ENCODE data around the gene KBTBD3. TPM values are rescaled to one million over a fixed set of nuclear protein-coding genes. Genes with fewer than 3 reads are reported as not detected.
"Not testable (repeated sequence)": the region's sequence is repeated elsewhere in the genome, so short reads cannot be mapped to it uniquely, and the experiment has no call there.

The KBTBD3 gene
- polyA plus RNA-seq, 3 donors, result 10.2 to 14.3 (median 11.3) TPM

DNA sequence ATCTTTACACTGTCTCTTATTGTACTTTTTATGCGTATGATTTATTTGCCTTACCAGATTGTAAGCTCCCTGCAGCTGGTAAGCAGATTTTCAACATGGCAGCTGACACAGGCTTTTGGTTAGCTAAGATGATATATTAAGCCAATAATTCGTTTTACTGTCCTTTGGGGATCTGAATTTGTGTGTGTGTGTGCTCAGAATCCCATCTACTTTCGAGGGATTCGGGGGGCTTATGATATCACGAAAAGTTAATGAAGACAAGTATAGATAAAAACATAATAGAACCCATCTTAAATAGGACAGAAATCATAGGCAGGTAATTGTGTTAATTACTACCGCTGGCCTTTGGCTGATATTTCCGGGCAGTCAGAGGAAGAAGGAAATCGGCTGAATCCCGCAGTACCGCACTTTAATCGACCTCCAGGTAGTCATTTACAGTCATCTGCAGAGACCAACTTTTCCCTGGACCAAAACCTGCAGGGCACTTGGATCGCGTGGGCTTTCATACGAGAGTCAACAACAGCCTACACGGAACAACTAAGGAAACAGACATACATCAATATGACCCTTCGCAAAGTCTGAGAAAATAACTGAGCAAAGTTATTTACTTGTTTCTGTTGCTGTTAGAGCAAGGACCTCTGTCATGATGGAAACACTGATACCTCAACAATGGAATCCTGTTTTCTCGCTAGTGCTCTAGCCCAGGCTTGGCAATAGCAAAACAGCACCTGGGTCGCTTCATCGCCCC lies 802 bp downstream of the KBTBD3 start:
- DNase-seq (ENCODE audit: extremely low read depth in 1 of 11, low read depth in 9 of 11, low spot score in 4 of 11), result peak in 5 of 11 donors; percentile 3 to 64 (median 15)

DNA sequence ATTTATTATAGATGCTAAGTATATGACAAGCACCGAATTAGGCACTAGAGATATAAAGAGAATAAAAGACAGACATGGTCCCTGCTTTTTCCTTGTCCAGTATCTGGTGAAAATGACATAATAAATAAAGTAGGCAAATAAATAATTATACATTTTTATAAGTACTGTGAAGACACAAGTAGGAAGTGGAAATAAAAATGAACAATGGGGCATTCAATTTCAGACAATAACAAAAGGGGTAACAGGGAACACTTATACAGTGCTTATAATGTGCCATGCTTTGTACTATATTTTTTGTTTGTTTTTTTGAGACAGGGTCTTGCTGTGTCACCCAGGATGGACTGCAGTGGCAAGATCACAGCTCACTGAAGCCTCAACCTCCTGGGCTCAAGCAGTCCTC lies 4.3 kb downstream of the KBTBD3 start:
- no peak for DNase-seq (ENCODE audit: extremely low read depth in 1 of 11, low read depth in 9 of 11, low spot score in 4 of 11)

DNA sequence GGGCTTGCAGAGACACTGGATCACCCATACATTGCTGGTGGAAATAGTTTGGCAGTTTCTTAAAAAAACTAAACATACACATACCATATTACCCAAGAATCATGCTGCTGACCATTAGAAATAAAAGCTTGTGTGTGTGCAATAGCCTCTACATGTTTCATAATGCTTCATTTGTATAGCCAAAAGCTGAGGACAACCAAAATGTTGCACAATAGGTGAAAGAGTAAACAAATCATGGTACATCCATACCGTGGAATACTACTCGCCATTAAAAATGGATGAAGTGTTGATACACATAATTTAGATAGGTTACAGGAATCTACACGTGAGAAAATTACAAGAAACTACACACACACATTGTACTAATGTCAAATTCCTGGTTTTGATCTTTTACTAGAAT lies 6.5 kb downstream of the KBTBD3 start:
- DNase-seq (ENCODE audit: extremely low read depth in 1 of 11, low read depth in 9 of 11, low spot score in 4 of 11), result no peak

DNA sequence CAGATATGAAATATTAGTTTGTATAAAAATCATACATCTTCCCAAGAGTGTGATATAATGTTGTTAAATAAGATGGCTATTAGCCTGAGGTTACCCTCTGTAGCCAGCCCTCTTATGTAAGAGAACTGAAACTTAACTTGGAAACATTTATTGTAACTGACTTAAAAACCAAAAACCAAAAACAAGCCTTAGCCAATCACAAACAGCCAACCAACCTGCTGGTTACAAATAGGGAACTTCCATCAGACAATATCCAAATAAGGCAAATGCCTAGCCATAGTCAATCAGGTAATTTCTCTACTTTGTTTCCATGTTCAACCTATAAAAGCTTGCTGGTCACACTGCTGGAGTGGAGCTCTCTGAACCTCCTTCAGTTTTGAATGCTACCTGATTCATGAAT lies 14.1 kb downstream of the KBTBD3 start:
- no peak for DNase-seq (ENCODE audit: extremely low read depth in 1 of 11, low read depth in 9 of 11, low spot score in 4 of 11)

DNA sequence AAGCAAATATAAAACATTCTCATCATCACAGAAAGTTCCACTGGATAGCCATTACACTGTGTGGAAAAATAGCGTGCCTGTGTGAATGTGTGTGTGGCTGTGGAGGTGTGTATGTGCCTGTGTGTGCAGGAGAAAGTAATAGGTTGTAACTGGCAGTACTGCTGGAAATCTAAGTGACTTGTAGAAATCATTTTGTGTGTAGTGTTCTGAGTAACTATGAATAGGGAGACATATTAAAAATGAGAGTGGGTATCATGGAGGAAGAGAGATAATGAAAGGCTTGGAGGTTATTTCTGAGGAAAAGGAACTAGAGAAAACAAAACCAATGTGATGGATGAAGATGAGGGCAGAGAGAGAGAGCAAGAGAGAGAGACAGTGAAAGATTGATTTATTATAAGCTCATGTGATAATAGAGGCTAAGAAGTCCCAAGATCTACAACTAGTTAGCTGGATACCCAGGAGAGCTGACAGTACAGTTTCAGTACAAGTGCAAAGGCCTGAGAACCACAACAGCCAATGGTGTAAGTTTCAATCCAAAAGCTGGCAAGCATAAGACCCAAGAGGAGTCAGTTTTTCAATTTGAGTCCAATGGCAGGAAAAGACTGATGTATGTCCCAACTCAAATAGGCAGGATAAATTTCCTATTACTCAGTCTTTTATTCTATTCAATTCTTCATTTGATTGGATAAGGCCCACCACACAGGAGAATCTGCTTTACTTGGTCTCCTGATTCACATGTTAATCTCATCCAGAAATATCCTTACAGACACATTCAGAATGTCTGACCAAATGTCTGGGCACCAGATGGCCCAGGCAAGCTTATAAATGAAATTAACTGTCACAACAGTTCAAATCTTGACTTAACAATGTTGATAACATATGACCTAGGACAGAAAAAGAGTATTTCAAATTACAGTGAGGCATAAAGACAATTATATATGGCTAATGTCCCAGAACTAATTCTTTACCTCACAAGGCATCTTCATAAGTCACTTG lies 14.9 kb downstream of the KBTBD3 start:
- no peak for DNase-seq (ENCODE audit: extremely low read depth in 1 of 11, low read depth in 9 of 11, low spot score in 4 of 11)

DNA sequence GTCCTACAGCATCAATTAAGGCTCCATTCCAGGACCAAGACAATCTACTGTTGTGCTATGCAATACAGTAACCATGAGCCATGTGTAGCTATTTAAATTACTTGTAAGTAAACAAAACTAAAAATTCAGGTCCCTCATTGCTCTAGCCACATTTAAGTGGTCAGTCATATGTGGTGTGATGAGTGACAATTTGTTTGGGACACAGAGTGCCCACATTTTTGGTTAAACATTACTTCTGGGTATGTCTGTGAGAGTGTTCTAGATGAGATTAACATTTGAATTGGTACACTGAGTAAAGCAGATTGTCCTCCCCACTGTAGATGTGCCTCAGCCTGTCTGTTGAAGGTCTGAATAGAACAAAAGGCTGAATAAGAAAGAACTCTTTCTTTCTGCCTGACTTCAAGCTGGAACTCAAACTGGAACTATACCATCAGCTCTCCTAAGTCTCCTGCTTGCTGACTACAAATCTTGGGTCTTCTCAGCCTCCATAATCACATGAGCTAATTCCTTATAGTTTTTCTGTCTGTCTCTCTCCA lies 15.8 kb downstream of the KBTBD3 start:
- DNase-seq (ENCODE audit: extremely low read depth in 1 of 11, low read depth in 9 of 11, low spot score in 4 of 11), result no peak

DNA sequence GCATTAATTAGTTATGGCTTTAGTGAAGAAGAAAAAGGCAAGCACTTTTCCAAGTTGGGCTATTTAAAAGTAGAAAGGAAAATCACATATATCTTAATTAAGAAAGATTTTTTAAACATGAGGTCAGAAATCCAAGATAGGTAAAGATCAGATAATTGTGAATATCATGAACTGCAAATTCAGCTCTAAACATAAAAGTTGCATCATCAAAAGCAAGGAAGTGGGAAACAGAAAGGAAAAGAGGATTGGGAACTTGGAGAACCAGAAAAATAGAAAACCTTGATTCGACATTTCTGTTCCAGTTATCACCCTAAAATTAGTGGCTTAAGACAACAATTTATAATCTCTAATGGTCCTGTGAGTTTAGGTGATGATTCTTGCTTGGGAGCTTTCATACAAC lies 17.5 kb downstream of the KBTBD3 start:
- no peak for DNase-seq (ENCODE audit: extremely low read depth in 1 of 11, low read depth in 9 of 11, low spot score in 4 of 11)

DNA sequence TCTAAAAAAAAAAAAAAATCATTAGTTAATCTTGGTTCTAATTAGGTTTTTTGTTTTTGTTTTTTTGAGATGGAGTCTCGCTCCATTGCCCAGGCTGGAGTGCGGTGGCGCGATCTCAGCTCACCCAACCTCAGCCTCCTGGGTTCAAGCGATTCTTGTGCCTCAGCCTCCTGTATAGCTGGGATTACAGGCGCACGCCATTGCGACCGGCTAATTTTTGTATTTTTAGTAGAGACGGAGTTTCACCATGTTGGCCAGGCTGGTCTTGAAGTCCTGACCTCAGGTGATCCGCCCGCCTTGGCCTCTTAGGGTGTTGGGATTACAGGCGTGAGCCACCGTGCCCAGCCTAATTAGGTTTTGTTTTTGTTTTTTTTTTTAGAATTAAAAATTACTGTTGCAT lies 18.8 kb downstream of the KBTBD3 start:
- DNase-seq (ENCODE audit: extremely low read depth in 1 of 11, low read depth in 9 of 11, low spot score in 4 of 11), result not testable (repeated sequence)

DNA sequence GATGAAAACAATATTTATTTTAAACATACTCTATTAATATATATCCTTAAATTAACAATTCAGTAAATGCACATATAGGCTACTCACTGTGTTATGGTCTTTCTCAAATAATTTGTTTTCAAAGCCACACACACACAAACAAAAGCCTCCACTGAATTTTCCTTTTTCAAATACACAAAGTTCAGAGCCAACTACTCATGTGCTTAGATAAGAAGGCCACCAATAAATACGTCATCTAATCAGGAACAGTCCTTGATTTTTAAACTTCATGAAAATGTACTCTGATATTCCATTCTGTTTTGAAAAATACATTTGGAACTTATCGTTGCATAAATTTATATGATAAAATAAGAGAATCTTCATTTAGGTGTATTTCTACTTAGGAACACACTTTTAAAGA lies 26.0 kb downstream of the KBTBD3 start:
- no peak for DNase-seq (ENCODE audit: extremely low read depth in 1 of 11, low read depth in 9 of 11, low spot score in 4 of 11)

DNA sequence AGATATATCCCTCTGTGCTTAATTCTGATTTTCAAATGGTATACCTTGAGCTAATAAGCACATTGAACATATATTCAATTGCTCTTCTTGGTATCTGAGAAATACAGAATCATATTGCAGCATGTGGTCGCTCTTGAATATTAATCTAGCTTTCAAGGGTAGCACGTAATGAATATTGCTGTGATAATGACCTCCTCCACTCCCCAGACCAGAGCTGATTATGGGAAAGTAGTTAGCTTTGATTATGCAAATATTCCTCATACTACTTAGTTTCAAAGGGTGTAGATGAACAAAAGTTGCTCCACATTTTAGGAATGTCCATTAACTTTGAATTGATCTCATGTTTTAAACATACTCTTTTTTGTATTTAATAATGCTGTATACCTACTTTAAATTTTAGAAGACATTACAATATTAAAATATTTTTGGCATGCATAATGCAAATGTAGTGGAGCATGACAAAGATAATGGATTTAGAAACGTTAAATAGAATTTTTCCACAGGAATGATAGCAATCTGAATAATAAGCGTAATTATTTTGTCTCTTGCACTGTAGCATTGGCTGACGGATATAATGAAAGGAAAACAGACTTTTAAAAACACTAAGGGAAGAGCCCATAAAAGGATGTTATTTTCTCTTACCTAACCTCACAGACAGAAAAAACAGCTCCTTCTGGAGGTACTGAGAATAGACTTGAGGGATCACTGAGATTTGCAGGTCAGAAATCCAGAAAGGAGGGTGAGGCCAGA lies 27.2 kb downstream of the KBTBD3 start:
- no peak for DNase-seq (ENCODE audit: extremely low read depth in 1 of 11, low read depth in 9 of 11, low spot score in 4 of 11)

DNA sequence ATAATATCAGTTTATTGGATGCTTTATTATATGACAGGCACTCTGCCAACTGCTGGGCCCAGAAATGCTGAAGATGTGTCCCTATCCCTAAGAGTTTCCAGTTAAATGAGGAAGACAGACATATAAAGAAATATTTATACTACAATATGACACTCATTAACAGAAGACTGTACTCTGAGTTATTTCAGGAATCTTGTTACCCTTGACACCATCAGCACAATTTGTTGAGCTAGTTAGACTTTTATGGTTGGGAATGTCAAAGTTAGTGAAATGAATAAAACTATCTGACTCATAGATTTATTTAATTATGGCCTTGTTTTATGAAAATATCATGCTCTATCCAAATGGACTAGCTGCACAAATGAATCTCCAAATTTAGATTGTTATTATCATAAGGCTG lies 29.5 kb downstream of the KBTBD3 start:
- DNase-seq (ENCODE audit: extremely low read depth in 1 of 11, low read depth in 9 of 11, low spot score in 4 of 11), result peak in 1 of 11 donors; percentile 9

DNA sequence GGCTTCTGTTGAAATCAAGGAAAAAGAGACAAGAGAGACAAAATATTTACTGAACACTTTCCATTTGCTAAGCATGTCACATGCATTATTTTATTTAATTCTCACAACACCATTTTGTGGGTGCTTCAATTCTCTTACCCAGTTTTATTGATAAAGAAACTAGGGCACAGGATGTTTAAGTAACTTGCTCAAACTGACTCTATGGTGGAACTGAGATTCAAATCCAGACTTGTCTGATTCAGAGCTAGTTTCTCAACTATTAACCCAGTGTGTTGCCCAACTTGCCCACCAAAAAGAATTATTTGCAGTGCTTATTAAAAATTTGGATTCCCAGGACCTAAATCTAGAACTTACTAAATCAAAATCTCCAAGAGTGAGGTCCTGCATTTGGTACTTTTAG lies 33.6 kb downstream of the KBTBD3 start:
- DNase-seq (ENCODE audit: extremely low read depth in 1 of 11, low read depth in 9 of 11, low spot score in 4 of 11), result no peak

DNA sequence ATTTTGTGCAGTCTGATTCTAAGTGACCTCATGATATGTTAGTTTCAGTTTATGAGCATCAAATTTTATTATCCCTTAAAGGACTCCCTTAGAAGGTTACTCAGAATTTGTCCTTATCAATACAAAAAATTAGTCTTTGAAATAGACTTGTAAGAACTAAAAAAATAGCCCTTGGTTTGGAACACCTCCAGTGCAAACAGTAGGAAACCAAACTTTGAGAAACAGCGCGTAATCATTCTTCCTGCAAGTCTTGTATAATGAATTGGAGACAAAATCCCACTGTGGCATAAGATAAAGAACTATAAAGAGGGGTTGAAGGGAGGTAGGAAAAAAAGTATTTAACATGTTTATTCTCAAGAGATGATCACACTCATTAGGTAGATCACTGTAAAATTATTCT lies 44.3 kb downstream of the KBTBD3 start:
- no peak for DNase-seq (ENCODE audit: extremely low read depth in 1 of 11, low read depth in 9 of 11, low spot score in 4 of 11)

DNA sequence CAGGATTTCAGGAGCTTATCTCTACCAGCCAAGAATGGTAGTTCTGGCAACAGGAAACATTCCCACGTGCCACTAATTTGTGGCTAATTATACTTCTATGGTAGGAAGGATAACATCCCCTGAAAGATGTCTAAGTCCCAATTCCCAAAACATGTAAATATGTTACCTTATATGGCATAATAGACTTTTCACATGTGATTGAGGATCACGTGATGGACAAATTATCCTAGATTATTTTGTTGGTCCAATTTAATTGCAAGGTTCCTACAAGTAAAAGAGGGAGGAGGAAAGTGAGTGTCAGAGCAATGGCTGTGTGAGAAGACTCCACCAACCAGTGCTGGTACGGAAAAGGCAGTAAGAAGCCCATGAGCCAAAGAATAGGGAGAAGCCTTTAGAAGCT lies 45.2 kb downstream of the KBTBD3 start:
- no peak for DNase-seq (ENCODE audit: extremely low read depth in 1 of 11, low read depth in 9 of 11, low spot score in 4 of 11)

DNA sequence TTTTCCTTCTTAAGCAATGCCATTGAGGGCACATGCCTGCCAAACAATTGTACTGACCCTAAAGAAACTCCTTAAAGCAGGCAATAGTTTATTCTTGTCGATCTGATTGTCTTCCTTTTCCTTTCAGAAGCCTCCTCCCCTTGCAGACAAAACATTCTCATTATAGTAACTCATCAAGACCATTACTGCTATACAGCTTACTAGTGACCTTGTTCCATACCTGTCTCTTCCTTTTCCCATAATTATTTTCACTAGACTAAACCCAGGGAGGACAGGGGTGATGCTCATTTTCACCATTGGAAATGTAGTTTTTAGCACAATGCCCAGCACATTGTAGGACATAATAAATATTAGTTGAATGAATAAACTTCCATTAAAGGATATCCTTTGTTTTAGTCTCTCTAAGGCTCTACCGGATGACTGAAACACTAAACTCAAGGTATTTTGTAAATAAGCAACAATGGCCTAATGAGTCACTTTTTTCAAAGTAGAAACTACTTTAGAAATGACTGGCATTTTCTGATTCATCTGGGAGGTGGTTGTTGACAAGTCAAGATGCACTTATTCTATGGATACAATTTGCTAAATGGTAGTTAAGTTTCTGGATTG lies 45.8 kb downstream of the KBTBD3 start:
- DNase-seq (ENCODE audit: extremely low read depth in 1 of 11, low read depth in 9 of 11, low spot score in 4 of 11), result no peak

DNA sequence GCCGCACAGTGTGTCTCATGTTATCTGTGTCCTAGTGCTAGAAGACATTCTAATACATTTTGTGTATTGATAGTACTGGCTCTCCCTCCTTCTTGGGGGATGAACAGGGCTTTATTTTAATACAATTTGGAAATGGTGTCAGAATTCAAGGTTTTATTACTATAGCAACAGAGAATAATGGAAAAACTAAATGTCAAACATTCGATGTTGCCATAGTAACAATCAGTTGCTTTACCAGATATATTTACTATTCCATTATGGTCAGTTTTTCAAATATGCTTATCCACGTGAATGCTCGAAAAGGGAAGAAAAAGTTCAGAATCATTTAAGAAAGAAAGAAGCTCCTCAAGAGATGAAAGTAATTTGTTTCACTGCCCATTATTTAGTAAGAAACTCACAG lies 46.5 kb downstream of the KBTBD3 start:
- no peak for DNase-seq (ENCODE audit: extremely low read depth in 1 of 11, low read depth in 9 of 11, low spot score in 4 of 11)

DNA sequence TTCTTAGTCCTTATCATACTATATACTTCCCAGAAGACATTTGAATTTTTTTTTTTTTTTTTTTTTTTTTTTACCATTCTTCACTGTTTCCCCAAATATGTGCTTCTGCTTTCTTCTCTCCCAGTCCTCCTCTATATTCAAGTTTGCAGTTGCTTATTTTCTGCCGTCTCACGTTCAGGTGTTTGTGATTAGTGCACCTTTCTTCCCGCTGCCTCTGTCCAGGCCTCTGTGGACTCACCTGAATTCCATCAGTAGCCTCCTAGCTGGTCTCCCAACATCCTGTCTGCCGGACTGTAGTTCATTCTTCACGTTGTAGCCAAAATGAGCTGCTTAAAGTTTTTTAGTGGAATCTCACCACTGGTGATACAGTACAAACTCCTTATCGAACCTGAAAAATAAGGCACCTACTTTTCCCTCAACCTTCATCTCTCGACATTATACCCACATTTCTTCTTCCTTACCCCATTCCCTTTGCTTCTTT lies 54.3 kb downstream of the KBTBD3 start:
- no peak for DNase-seq (ENCODE audit: extremely low read depth in 1 of 11, low read depth in 9 of 11, low spot score in 4 of 11)

DNA sequence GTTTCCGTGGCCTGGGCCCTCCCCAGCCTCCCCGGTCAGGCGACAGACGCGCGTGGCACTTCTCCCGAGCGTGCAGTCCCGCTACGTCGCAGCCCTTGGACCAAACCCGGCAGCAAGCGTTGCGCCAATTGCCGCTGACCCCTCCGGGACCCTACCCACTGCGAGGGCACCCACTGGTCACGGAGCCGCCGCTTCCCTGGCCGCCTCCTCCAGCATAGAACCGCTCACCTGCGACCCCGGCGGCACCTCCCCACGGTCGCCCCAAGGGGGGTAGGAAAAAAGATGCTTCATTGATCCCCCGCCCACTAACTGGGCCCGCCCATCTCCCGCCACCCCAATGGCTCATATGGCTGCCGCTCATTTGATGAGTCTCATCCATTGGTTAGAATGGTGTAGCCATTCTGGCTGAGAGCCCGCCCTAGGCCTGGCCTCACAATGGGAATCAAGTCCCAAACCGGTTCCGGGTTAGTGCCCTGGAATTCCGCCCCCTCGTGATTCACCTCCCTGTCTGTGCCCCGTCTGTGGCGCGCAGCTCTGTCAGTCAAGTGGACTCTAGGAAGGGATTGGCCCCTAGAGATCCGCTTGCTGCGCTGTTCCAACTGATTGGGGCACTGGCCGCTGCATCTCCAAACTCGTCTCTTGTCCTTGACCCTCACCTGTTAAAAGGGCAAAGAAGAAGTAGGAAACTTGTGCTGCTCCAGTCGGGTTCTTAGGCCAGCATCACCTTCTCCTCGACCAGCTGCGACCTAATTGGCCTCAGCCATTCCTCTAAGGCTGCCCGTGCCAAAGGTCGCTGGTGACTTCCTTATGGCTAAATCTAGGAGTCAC lies 55.0 kb downstream of the KBTBD3 start, which contains the start of gene MSANTD4:
TSS of gene MSANTD4 (minus strand) at position 274 of the 828 bp plus-strand sequence. CDS start 11,323 bp downstream, outside the sequence.
- peak; percentile 94 to 99 (median 97) for DNase-seq (ENCODE audit: extremely low read depth in 1 of 11, low read depth in 9 of 11, low spot score in 4 of 11)
